ENCODE measurements around the gene C19orf67. TPM values are rescaled to one million over a fixed set of nuclear protein-coding genes. Genes with fewer than 3 reads are reported as not detected.

C19orf67 gene
- total RNA-seq, 2 experiments from 2014 or later: not detected

DNA sequence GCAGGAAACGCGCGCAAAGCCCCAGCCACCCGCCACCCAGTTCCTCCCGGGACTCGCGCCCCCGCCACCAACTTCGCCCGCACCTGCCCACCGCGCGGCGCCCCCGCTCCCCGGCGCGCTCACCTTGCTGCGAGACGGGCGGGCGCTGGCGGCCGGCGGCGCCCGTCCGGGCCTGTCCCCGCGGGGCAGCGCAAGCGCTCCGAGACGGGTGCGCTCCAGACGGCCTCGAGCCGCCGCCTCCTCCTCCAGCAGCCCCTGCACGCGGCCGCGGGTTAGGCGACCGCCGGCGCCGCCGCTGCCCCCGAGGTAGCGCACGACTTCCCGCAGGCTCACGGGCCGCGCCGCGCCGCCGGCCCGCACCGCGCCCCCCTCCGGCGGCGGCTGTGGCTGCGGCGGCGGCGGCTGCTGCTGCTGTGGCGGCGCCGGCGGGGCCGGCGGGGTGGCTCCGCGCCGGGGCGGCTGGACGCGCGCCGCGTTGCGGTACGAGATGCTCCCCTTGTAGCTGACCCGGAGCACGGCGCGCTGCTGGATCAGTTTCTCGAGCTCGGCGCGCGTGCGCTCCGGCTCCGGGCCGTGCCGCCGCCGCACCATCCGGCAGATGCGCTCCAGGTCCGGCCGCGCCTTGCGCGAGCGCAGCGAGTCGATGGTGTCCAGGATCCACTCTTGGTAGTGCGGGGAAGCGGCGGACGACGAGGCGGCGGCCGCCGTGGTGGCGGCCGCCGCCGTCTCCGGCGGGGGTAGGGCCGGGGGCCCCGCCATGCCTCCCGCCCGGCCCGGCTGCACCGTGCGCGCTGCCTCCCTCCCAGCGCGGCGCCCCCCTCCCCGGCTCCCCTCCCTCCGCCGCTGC lies 4.3 kb upstream of the C19orf67 start:
- peak overlapping the region; percentile 72 for H3K4me3 Mint-ChIP-seq
- no peaks in the 10 kb centered on the region for H3K27me3 Mint-ChIP-seq
- DNase-seq (peak; percentile 61), ATAC-seq (peak; percentile 17)
- CTCF ChIA-PET: interaction anchor here (0.7 to 1.5 kb wide), 5 partner anchors 15 to 260 kb away, joined by 3 to 4 read pairs (median 3); partner anchors contain the start of genes BRME1, CC2D1A and IL27RA
- peaks cover 19% of the 10 kb centered on the region for H3K36me3 Mint-ChIP-seq
- peak overlapping the region; percentile 68 for H3K27ac Mint-ChIP-seq
- H3K9me3 Mint-ChIP-seq (ENCODE audit: low read depth): peaks cover 4% of the 10 kb centered on the region
- peaks cover 20% of the 10 kb centered on the region for H3K4me1 Mint-ChIP-seq

DNA sequence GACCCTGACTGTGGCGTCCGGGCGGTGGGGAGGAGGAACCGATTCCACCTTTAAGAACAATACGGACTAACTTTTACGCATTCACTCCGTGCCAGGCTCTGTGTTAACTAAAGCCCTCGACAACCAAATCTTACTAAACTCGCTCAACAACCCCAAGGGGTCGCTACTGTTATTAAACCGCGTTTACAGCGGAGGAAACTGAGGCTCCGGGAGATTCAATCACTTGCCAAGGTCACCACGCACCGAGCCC lies 3.8 kb upstream of the C19orf67 start:
- Mint-ChIP-seq H3K36me3 (peaks cover 19% of the 10 kb centered on the region), H3K4me1 (peaks cover 20% of the 10 kb centered on the region), H3K27me3 (no peaks in the 10 kb centered on the region), H3K4me3 (peak overlapping the region; percentile 66), H3K9me3 (ENCODE audit: low read depth) (peaks cover 4% of the 10 kb centered on the region), H3K27ac (peak overlapping the region; percentile 68)
- ATAC-seq (no peak), DNase-seq (no peak)
- CTCF ChIA-PET: interaction anchor here (0.6 to 1.5 kb wide), 4 partner anchors 14 to 227 kb away, joined by 3 to 4 read pairs (median 4); partner anchors contain the start of genes IL27RA and MISP3

GRCh38 chr19:14088634-14089411 lies 3.2 kb upstream of the C19orf67 start:
- Mint-ChIP-seq H3K36me3 (peaks cover 19% of the 10 kb centered on the region), H3K4me1 (peaks cover 20% of the 10 kb centered on the region), H3K27me3 (no peaks in the 10 kb centered on the region), H3K4me3 (peak overlapping the region; percentile 66), H3K9me3 (ENCODE audit: low read depth) (peaks cover 4% of the 10 kb centered on the region), H3K27ac (no peak overlapping the region)
- DNase-seq (no peak), ATAC-seq (no peak)
- CTCF ChIA-PET: interaction anchor here (0.6 to 2.1 kb wide), 5 partner anchors 13 to 227 kb away, joined by 3 to 7 read pairs (median 4); partner anchors contain the start of genes IL27RA and MISP3

GRCh38 chr19:14086098-14086497 lies 515 bp upstream of the C19orf67 start:
- Mint-ChIP-seq H3K9me3 (ENCODE audit: low read depth) (no peaks in the 10 kb centered on the region), H3K27me3 (no peaks in the 10 kb centered on the region), H3K4me1 (peaks cover 14% of the 10 kb centered on the region), H3K27ac (no peak overlapping the region), H3K4me3 (no peak overlapping the region), H3K36me3 (peaks cover 12% of the 10 kb centered on the region)
- DNase-seq (no peak), ATAC-seq (no peak)
- CTCF ChIA-PET: interaction anchor here (1.7 kb wide), 1 partner anchor 13 kb away, joined by 6 read pairs; no protein-coding TSS in a partner anchor

- Mint-ChIP-seq H3K4me3 (no peak overlapping the region), H3K27ac (no peak overlapping the region), H3K9me3 (ENCODE audit: low read depth) (no peaks in the 10 kb centered on the region), H3K4me1 (peaks cover 13% of the 10 kb centered on the region), H3K27me3 (no peaks in the 10 kb centered on the region), H3K36me3 (no peaks in the 10 kb centered on the region)
- ATAC-seq (no peak), DNase-seq (no peak)
- CTCF ChIA-PET: interaction anchor here (0.7 to 7.4 kb wide), 6 partner anchors 9 to 179 kb away, joined by 3 to 38 read pairs (median 8); partner anchors contain the start of genes ASF1B and MISP3
Measured at GRCh38 chr19:14082675-14082960, 3.0 kb downstream of the C19orf67 start.

DNA sequence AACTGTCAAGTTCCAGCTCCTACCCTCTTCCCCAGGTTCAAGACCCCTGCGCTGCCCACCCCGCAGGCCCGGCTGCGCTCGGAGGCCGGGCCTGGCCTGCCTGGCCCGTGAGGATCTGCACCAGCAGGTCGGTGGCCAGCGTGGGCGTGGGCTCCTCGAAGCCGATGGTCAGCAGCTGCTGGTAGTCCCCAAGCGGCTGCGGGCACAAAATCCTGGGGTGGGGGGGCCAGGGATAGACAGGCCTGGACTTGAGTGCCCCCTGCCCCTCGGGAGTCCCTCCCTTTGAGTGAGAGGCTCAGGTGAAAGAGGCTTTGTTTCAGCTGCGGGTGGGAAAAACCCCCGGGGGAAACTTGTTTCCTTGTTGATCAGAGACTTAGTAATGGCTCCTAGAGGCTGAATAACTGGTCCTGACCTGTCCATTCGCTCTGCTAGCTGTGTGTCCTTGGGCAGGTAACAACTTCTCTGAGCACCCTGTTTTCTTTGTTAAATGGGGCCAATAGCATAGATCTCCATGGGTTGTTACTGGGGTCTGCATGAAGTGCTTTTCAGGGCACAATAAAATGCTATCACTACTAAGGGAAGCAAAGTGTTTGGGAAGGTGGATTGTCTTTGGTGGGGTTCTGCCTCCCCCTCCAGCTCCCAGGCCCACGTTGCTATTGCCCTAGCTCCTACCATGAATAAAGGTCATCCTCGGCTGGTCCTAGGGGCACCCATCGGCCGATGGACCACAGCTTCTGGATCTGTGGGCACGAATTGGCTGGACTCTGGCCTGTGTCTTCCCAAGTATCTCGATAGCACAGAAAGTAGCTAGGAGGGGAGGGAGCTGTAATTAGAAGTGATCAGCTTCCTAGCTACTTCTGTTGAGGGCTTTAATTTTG lies 3.5 kb downstream of the C19orf67 start:
- CTCF ChIA-PET: interaction anchor here (0.7 to 7.4 kb wide), 15 partner anchors 9 to 398 kb away, joined by 3 to 38 read pairs (median 6); partner anchors contain the start of genes ASF1B and MISP3
- peak; percentile 54 for DNase-seq
- Mint-ChIP-seq H3K4me1 (peaks cover 16% of the 10 kb centered on the region), H3K27ac (peak overlapping the region; percentile 92), H3K27me3 (no peaks in the 10 kb centered on the region), H3K36me3 (no peaks in the 10 kb centered on the region), H3K4me3 (peak overlapping the region; percentile 92), H3K9me3 (ENCODE audit: low read depth) (no peaks in the 10 kb centered on the region)
- no peak for ATAC-seq

GRCh38 chr19:14080887-14081796 lies 4.4 kb downstream of the C19orf67 start:
- peaks cover 16% of the 10 kb centered on the region for H3K4me1 Mint-ChIP-seq
- no peaks in the 10 kb centered on the region for H3K27me3 Mint-ChIP-seq
- ATAC-seq (peak; percentile 97), DNase-seq (peak; percentile 100)
- H3K4me3 Mint-ChIP-seq: peak overlapping the region; percentile 92
- no peaks in the 10 kb centered on the region for H3K9me3 Mint-ChIP-seq (ENCODE audit: low read depth)
- CTCF ChIA-PET: interaction anchor here (0.5 to 7.4 kb wide), 20 partner anchors 8 to 399 kb away, joined by 3 to 38 read pairs (median 3); partner anchors contain the start of genes ASF1B, BRME1 and MISP3
- H3K36me3 Mint-ChIP-seq: no peaks in the 10 kb centered on the region
- peak overlapping the region; percentile 92 for H3K27ac Mint-ChIP-seq

GRCh38 chr19:14078411-14078810 lies 7.2 kb downstream of the C19orf67 start:
- Mint-ChIP-seq H3K4me1 (peaks cover 33% of the 10 kb centered on the region), H3K9me3 (ENCODE audit: low read depth) (no peaks in the 10 kb centered on the region), H3K27ac (no peak overlapping the region), H3K4me3 (no peak overlapping the region), H3K36me3 (no peaks in the 10 kb centered on the region), H3K27me3 (no peaks in the 10 kb centered on the region)
- DNase-seq (no peak), ATAC-seq (no peak)
- CTCF ChIA-PET: interaction anchor here (0.5 to 7.4 kb wide), 6 partner anchors 19 to 198 kb away, joined by 3 to 38 read pairs (median 5); partner anchors contain the start of gene ASF1B

DNA sequence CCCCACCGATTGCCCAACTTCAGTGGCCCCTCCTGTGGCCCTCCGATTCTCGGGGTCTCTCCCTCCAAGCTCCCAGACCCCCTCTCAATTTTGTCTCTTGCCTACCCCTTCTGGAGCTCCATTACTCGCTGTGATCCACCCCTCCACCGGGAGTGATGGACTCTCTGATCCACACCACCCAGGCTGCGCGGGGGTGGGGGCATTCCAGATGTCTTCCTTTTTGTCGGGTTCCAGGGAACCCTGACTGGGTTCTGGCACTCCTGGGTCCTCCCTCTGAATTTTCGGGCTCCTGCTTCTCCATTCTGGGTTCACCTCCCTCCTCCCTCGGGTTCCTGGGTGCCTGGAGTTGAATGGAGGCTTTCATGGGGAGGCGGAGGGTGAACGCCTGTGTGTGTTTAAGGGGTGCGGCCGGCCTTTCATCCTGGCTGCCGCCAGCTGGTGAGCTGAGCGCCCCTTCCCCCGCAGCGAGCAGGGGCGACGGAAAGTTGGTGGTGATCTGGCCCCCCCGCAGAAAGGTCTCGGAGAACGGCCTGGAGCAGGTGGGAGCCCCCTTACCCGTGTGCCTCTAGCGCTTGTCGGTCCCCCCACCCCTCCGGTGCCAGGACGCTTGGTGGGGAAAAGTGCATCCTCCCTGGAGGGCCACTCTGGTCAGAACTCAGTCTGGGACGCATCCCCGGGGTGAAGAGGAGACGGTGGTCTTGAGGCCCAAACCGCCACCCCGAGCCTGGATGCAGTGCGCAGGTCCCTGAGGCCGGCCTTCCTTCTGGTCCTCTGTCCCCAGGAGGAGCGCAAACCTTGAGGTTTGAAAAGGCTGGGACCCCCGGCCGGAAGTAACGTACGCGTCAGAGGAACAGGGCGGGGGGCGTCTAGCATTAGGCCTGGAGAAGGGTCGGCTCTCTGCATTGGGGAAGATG lies 11.4 kb downstream of the C19orf67 start:
- Mint-ChIP-seq H3K36me3 (no peaks in the 10 kb centered on the region), H3K9me3 (ENCODE audit: low read depth) (no peaks in the 10 kb centered on the region), H3K27ac (peak overlapping the region; percentile 81), H3K4me1 (peaks cover 25% of the 10 kb centered on the region), H3K27me3 (peaks cover 3% of the 10 kb centered on the region), H3K4me3 (peak overlapping the region; percentile 84)
- ATAC-seq (peak; percentile 9), DNase-seq (no peak)
- CTCF ChIA-PET: interaction anchor here (0.8 to 7.3 kb wide), 27 partner anchors 8 to 238 kb away, joined by 3 to 153 read pairs (median 4); partner anchors contain the start of genes ASF1B, BRME1, CC2D1A and IL27RA

DNA sequence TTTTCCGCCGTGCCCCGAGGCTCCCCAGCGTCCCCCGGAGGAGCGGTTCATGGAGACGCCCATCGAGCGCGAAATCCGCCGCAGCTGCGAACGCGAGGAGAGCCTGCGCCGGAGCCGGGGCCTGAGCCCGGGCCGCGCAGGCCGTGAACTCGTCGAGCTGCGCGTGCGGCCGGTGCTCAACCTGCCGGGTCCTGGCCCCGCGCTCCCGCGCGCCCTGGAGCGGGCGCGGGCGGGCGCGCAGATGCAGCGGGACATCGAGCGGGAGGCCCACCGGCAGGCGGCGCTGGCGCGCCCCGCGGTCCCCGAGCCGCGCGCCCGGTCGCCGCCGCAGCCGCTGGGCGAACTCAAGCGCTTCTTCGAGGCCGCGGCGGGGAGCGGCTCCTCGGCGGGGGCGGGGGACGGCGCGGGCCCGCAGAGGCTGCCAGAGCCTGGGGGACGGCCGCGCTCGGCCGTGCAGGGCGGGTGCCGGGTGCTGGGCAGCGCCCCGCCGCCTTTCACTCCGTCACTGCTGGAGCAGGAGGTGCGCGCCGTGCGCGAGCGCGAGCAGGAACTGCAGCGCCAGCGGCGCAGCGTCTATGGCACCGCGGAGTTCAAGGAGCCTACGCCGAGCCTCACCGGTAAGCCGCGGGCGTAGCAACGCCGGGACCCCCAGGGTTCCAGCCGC lies 12.2 kb downstream of the C19orf67 start:
- ATAC-seq (peak; percentile 79), DNase-seq (peak; percentile 82)
- CTCF ChIA-PET: interaction anchor here (0.6 to 7.3 kb wide), 40 partner anchors 8 to 481 kb away, joined by 3 to 153 read pairs (median 3); partner anchors contain the start of genes ASF1B, BRME1, CC2D1A and IL27RA
- Mint-ChIP-seq H3K9me3 (ENCODE audit: low read depth) (no peaks in the 10 kb centered on the region), H3K4me3 (peak overlapping the region; percentile 84), H3K27ac (peak overlapping the region; percentile 81), H3K36me3 (no peaks in the 10 kb centered on the region), H3K4me1 (peaks cover 23% of the 10 kb centered on the region), H3K27me3 (peaks cover 3% of the 10 kb centered on the region)
